ENCODE data around the gene MTG1.

- TF ChIP-seq CTCF (optimal IDR thresholded peaks at IDR 0.05 in 1 of 3, IDR thresholded peaks at IDR 0.05 in 1 of 3, conservative IDR thresholded peaks at IDR 0.05 in 1 of 3; ENCODE audit: extremely low read depth in 1 of 3, insufficient read depth in 2 of 3, low read length in 3 of 3) (no peak), EZH2 (IDR thresholded peaks at IDR 0.05; ENCODE audit: low read length) (no peak)
These were observed 25.8 kb upstream of the MTG1 start for GRCh38 chr10:133368153-133368552.

Data from keratinocyte (primary cell).